Hepatic stellate cell (primary cell): ENCODE results near the gene FARP2.
"Not testable (repeated sequence)": the region's sequence is repeated elsewhere in the genome, so short reads cannot be mapped to it uniquely, and the experiment has no call there.

ENCODE experiments used
- DNase-seq: peaks from one replicate; pipeline ENCODE4 v3.0.0; 2011; ENCODE audit warnings: low spot score

The FARP2 gene

GRCh38 chr2:241491549-241492173, 135.6 kb downstream of the FARP2 start:
- DNase-seq = no peak

- no peak for DNase-seq
Observed at GRCh38 chr2:241492174-241492565, 136.1 kb downstream of the FARP2 start.

GRCh38 chr2:241493092-241493491, 137.0 kb downstream of the FARP2 start:
- no peak for DNase-seq

GRCh38 chr2:241494311-241494908, 138.3 kb downstream of the FARP2 start:
- DNase-seq = no peak

- no peak for DNase-seq
Observed at GRCh38 chr2:241495172-241496002, 139.3 kb downstream of the FARP2 start.

GRCh38 chr2:241496003-241496707, 140.1 kb downstream of the FARP2 start:
- DNase-seq = no peak

GRCh38 chr2:241496904-241497877, 141.1 kb downstream of the FARP2 start:
- DNase-seq = no peak

GRCh38 chr2:241498115-241499070, 142.3 kb downstream of the FARP2 start:
- DNase-seq = no peak

GRCh38 chr2:241499146-241499965, 143.3 kb downstream of the FARP2 start:
- DNase-seq = no peak

- no peak for DNase-seq
Observed at GRCh38 chr2:241500016-241500415, 143.9 kb downstream of the FARP2 start.

- DNase-seq = no peak
Observed at GRCh38 chr2:241500431-241500975, 144.4 kb downstream of the FARP2 start.

GRCh38 chr2:241501099-241501541, 145.0 kb downstream of the FARP2 start:
- no peak for DNase-seq

GRCh38 chr2:241501551-241501950, 145.5 kb downstream of the FARP2 start:
- DNase-seq = no peak

GRCh38 chr2:241502281-241502680, 146.2 kb downstream of the FARP2 start:
- no peak for DNase-seq

- DNase-seq = no peak
Observed at GRCh38 chr2:241503776-241504392, 147.8 kb downstream of the FARP2 start.

- no peak for DNase-seq
Observed at GRCh38 chr2:241505086-241505780, 149.1 kb downstream of the FARP2 start.

- no peak for DNase-seq
Observed at GRCh38 chr2:241505781-241506201, 149.7 kb downstream of the FARP2 start.

- not testable (repeated sequence) for DNase-seq
Observed at GRCh38 chr2:241506317-241506716, 150.2 kb downstream of the FARP2 start.
